Upper lobe of left lung (tissue), 6 donors: Measurements from ENCODE around the gene SLC22A15. TPM values are rescaled to one million over a fixed set of nuclear protein-coding genes. Genes with fewer than 3 reads are reported as not detected.

Experiments used
- ATAC-seq, 2 donors: fragments of 200-7000 bp; cut with Tn5 transposase; one replicate each; pipeline ENCODE4 v1.9.1; 2022; ENCODE audit warnings: mild to moderate bottlenecking in 2 of 2, moderate library complexity in 2 of 2; ENCODE audit not compliant: low FRiP score in 2 of 2
- DNase-seq, 2 donors: peaks; one replicate each; pipeline ENCODE4 v3.0.0-alpha.2; 2019 to 2020
- H3K27ac ChIP-seq, 4 donors: fragments of 200-600 bp; sonication (generic); one replicate each; pipeline ENCODE4 v1.5.1; 2016 to 2019
- H3K27me3 ChIP-seq, 4 donors: fragments of 200-600 bp; sonication (generic); one replicate each; pipeline ENCODE4 v1.5.1; 2017 to 2019
- H3K36me3 ChIP-seq, 4 donors: fragments of 200-600 bp; sonication (generic); one replicate each; pipeline ENCODE4 v1.5.1; 2016 to 2019
- H3K4me1 ChIP-seq, 4 donors: fragments of 200-600 bp; sonication (generic); one replicate each; pipeline ENCODE4 v1.5.1; 2018 to 2019
- H3K4me3 ChIP-seq, 4 donors: fragments of 200-600 bp; sonication (generic); one replicate each; pipeline ENCODE4 v1.5.1; 2017 to 2019; ENCODE audit warnings: mild to moderate bottlenecking in 2 of 4, moderate library complexity in 1 of 4
- H3K9me3 ChIP-seq, 4 donors: fragments of 200-600 bp; sonication (generic); one replicate each; pipeline ENCODE4 v1.5.1; 2018 to 2019
- EP300 ChIP-seq, 4 donors: sonication (generic); formaldehyde crosslinking; IDR thresholded peaks; one replicate each; pipeline ENCODE4 v1.5.1; 2017; ENCODE audit warnings: antibody characterized with exemption in 4 of 4, control low read depth in 2 of 4
- POLR2A ChIP-seq, 4 donors: fragments of 450-650 bp; IDR thresholded peaks; one replicate each; pipeline ENCODE4 v1.5.1; 2016 to 2017; ENCODE audit warnings: antibody characterized with exemption in 4 of 4, mild to moderate bottlenecking in 2 of 4
- POLR2AphosphoS5 ChIP-seq, 2 donors: sonication (generic); formaldehyde crosslinking; IDR thresholded peaks; one replicate each; pipeline ENCODE4 v1.5.1; 2017; ENCODE audit warnings: antibody characterized with exemption in 2 of 2
- WGBS, 2 donors: methylation state at CpG; one replicate each; pipeline ENCODE4 v1.1.5; 2017 to 2018; 5-methylcytosine and 5-hydroxymethylcytosine counted together
- total RNA-seq, 6 donors: library from RNA; depleted of rRNA in 4 of 6; stranded (reverse); fragments of >200 nt in 4 of 6; gene quantifications; one replicate each; pipeline versions ENCODE4 v1.1.0 to v1.2.1, GENCODE V29; 2016 to 2021
- TF ChIP-seq, protein P1 (sequence below), 6 experiments: fragments of 450-650 bp in 4 of 6; fragments of 200-600 bp in 2 of 6; sonication (generic) in 2 of 6; IDR thresholded peaks; one replicate each; pipeline ENCODE4 v1.5.1; 2016 to 2019; ENCODE audit warnings: antibody characterized with exemption in 6 of 6
- donor health status: DM: no; HTN: no; CAD: no; lungs with moderate emphysema.
- donor health status: DM: no; HTN: yes; CAD: no; lungs with severe emphysema.

SLC22A15 gene
- total RNA-seq, 6 donors from 2014 or later: 12.5 to 52.4 (median 27.1) TPM

DNA sequence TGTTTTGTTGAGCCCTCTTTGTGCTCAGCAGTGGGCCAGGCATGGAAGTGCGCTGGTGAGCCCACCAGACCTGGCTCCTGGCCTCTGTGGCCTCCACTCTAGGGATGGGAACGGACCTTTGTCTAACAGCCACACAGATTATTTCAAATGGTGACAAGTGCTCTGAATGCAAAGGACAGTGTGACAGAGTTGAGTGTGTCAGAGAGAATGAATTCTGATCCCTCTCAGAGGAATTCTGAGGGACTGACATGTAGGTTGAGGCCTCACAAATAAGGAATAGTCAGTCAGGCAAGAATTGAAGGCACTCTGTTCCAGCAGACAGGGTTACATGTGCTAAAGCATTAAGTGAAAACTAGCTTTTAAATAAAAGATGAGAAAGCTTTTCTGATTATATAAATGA is 123.6 kb downstream of the SLC22A15 start:
- H3K36me3 ChIP-seq: no peaks in the 10 kb centered on the region
- ATAC-seq: no peak
- no peaks in the 10 kb centered on the region for H3K4me1 ChIP-seq
- peaks cover 0 to 5% (median 4%) of the 10 kb centered on the region in 4 donors for H3K9me3 ChIP-seq
- TF ChIP-seq POLR2A (IDR thresholded peaks at IDR 0.05) (no peak), EP300 (IDR thresholded peaks at IDR 0.05) (no peak), POLR2AphosphoS5 (IDR thresholded peaks at IDR 0.05) (no peak)
- TF ChIP-seq, protein P1, sequence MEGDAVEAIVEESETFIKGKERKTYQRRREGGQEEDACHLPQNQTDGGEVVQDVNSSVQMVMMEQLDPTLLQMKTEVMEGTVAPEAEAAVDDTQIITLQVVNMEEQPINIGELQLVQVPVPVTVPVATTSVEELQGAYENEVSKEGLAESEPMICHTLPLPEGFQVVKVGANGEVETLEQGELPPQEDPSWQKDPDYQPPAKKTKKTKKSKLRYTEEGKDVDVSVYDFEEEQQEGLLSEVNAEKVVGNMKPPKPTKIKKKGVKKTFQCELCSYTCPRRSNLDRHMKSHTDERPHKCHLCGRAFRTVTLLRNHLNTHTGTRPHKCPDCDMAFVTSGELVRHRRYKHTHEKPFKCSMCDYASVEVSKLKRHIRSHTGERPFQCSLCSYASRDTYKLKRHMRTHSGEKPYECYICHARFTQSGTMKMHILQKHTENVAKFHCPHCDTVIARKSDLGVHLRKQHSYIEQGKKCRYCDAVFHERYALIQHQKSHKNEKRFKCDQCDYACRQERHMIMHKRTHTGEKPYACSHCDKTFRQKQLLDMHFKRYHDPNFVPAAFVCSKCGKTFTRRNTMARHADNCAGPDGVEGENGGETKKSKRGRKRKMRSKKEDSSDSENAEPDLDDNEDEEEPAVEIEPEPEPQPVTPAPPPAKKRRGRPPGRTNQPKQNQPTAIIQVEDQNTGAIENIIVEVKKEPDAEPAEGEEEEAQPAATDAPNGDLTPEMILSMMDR (IDR thresholded peaks at IDR 0.05): no peak
- DNase-seq: peak in 1 of 2 donors; percentile 8
- 88 to 97% methylated on average over 2 of the region's 2 CpGs for WGBS, 2 donors
- no peak overlapping the region for H3K27ac ChIP-seq
- H3K27me3 ChIP-seq: no peaks in the 10 kb centered on the region
- no peak overlapping the region for H3K4me3 ChIP-seq

DNA sequence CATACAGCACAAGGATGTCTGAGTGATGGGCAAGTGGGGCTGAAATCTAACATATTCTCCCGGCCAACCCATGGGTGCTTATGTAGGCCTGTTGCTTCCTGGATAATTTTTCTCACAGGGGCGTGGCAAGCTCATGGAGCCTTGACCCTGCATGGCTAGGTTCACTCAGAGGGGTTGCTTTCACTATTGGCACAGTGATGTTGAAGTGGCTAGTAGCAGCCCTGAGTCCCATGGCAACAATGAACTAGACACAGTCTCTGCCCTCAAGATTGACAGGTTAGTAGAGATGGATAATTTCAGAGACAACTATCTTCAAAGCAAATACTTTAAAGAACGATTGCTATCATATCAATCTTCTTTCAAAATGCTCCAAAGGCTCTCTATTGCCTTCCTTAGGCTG is 128.4 kb downstream of the SLC22A15 start:
- H3K4me1 ChIP-seq: no peaks in the 10 kb centered on the region
- ATAC-seq: no peak
- H3K4me3 ChIP-seq: no peak overlapping the region
- 79 to 83% methylated on average over 3 of the region's 3 CpGs for WGBS, 2 donors
- no peaks in the 10 kb centered on the region for H3K9me3 ChIP-seq
- no peaks in the 10 kb centered on the region for H3K36me3 ChIP-seq
- no peaks in the 10 kb centered on the region for H3K27me3 ChIP-seq
- no peak for DNase-seq
- TF ChIP-seq, protein P1 (IDR thresholded peaks at IDR 0.05): no peak
- TF ChIP-seq EP300 (IDR thresholded peaks at IDR 0.05) (no peak), POLR2A (IDR thresholded peaks at IDR 0.05) (no peak), POLR2AphosphoS5 (IDR thresholded peaks at IDR 0.05) (no peak)
- no peak overlapping the region for H3K27ac ChIP-seq

DNA sequence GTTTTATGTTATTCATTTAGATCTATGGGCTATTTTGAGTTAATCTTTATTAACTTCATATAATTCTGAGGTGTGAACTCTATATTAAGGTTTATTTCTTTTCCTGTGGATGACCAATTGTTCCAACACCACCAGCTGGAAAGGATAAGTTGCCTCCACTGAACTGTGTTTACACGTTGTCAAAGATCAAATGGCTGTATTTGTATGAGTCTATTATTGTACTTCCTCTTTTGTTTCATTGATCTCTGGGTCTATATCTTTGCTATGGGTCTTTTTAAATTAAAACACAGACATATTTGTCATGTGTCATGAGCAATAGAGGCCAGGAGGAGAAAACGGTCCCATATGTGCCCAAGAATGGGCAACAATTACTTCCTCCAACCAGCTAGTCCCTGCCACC is 129.7 kb downstream of the SLC22A15 start:
- DNase-seq (no peak), ATAC-seq (no peak)
- TF ChIP-seq, protein P1 (IDR thresholded peaks at IDR 0.05): no peak
- TF ChIP-seq POLR2A (IDR thresholded peaks at IDR 0.05): no peak
- TF ChIP-seq POLR2AphosphoS5 (IDR thresholded peaks at IDR 0.05): no peak
- TF ChIP-seq EP300 (IDR thresholded peaks at IDR 0.05): no peak
- H3K27me3 ChIP-seq: no peaks in the 10 kb centered on the region
- no peaks in the 10 kb centered on the region for H3K9me3 ChIP-seq
- H3K4me1 ChIP-seq: peaks cover 0 to 3% (median 1%) of the 10 kb centered on the region in 4 donors
- WGBS, 2 donors: 33 to 61% methylated on average over 2 of the region's 2 CpGs
- H3K27ac ChIP-seq: no peak overlapping the region
- H3K36me3 ChIP-seq: no peaks in the 10 kb centered on the region
- H3K4me3 ChIP-seq: no peak overlapping the region

DNA sequence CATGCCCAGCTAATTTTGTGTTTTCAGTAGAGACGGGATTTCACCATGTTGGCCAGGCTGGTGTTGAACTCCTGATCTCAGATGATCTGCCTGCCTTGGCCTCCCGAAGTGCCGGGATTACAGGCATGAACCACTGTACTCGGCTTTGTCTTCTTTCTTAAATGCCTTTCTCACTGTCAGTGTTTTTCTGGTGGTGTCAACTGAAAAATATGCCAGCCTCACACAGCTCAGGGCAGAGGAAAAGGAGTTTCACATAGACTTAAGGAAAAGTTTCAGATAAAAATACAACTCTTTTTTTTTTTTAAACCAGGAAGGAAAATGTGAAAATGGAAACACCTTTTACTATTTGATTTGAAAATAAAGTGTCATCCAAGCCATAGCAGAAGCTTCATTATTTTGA is 130.3 kb downstream of the SLC22A15 start:
- Histone ChIP-seq H3K9me3 (no peaks in the 10 kb centered on the region), H3K27me3 (no peaks in the 10 kb centered on the region), H3K36me3 (no peaks in the 10 kb centered on the region), H3K4me1 (peaks cover 0 to 9% (median 6%) of the 10 kb centered on the region in 4 donors), H3K27ac (no peak overlapping the region), H3K4me3 (no peak overlapping the region)
- WGBS, 2 donors: 89 to 99% methylated on average over 4 of the region's 4 CpGs
- DNase-seq: no peak
- ATAC-seq: no peak
- no peak for TF ChIP-seq POLR2AphosphoS5 (IDR thresholded peaks at IDR 0.05)
- TF ChIP-seq, protein P1 (IDR thresholded peaks at IDR 0.05): no peak
- no peak for TF ChIP-seq EP300 (IDR thresholded peaks at IDR 0.05)
- no peak for TF ChIP-seq POLR2A (IDR thresholded peaks at IDR 0.05)

DNA sequence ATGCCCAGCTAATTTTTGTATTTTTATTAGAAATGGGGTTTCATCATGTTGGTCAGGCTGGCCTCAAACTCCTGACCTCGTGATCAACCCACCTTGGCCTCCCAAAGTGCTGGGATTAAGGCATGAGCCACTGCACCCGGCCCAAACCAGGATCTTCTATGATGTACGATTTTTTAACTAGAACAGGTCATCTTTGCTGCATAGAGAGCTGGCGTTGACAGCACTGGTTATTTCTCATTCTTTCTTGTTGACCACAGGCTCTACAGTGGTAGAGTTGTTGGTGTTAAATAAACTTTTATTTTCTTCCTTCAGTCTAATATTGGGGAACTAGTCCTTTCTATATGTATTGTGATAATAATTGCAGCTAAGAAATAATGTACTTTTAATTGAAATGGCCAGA is 131.1 kb downstream of the SLC22A15 start:
- no peaks in the 10 kb centered on the region for H3K9me3 ChIP-seq
- H3K4me3 ChIP-seq: no peak overlapping the region
- no peak overlapping the region for H3K27ac ChIP-seq
- ATAC-seq: no peak
- 94% methylated on average over 4 of the region's 4 CpGs for WGBS, 2 donors
- TF ChIP-seq, protein P1 (IDR thresholded peaks at IDR 0.05): no peak
- TF ChIP-seq EP300 (IDR thresholded peaks at IDR 0.05): no peak
- no peak for TF ChIP-seq POLR2A (IDR thresholded peaks at IDR 0.05)
- no peak for TF ChIP-seq POLR2AphosphoS5 (IDR thresholded peaks at IDR 0.05)
- H3K4me1 ChIP-seq: peaks cover 0 to 14% (median 7%) of the 10 kb centered on the region in 4 donors
- no peaks in the 10 kb centered on the region for H3K27me3 ChIP-seq
- no peaks in the 10 kb centered on the region for H3K36me3 ChIP-seq
- DNase-seq: no peak
